HG03558 (cell line): Measurements from ENCODE around the gene APOBEC3B.
"Not testable (repeated sequence)": the region's sequence is repeated elsewhere in the genome, so short reads cannot be mapped to it uniquely, and the experiment has no call there.

Source experiments
- ATAC-seq: cut with Tn5 transposase; IDR thresholded peaks from one replicate; pipeline ENCODE4 v1.9.1; 2021; ENCODE audit warnings: moderate number of reproducible peaks; ENCODE audit not compliant: unreplicated experiment; ENCODE audit errors: extremely low read depth

The APOBEC3B gene

DNA sequence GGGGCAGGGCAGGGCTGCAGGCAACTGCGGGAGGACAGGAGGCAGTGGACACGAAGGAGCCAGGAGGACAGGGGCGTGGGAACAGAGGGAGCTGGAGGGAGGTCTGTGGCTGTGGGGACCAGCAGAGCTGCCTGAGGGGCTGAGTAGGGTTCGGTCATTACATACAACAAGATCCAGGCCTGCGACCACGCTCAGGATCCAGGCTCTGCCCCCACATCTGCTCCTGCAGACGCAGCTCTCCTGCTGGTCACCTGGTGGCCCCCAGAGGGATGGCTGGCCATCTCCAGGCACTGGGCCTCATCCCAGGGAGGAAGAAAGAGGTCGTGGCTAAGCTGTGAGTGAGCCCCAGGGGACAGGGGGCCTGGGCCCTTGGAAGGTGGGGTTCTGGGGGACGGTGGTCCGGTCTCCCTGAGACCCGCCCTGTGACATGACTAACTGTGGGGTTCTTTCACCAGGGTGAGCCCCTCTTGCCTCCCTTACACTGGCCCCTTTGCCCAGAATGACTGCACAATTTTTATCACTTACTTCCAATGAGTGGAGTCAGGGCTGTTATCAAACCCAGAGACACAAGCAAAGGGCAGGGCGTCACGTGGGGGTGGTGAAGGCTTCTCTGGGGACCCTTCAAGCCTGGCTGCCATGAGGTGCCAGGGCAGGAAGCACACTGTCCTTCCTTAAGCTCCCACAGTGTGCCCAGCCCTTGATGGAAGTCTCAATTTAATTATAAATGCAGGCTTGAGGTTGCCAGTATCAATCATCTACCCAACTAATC lies 31.4 kb upstream of the APOBEC3B start:
- no peak for ATAC-seq

- no peak for ATAC-seq
These were observed 30.4 kb upstream of the APOBEC3B start for GRCh38 chr22:38951734-38952133.

DNA sequence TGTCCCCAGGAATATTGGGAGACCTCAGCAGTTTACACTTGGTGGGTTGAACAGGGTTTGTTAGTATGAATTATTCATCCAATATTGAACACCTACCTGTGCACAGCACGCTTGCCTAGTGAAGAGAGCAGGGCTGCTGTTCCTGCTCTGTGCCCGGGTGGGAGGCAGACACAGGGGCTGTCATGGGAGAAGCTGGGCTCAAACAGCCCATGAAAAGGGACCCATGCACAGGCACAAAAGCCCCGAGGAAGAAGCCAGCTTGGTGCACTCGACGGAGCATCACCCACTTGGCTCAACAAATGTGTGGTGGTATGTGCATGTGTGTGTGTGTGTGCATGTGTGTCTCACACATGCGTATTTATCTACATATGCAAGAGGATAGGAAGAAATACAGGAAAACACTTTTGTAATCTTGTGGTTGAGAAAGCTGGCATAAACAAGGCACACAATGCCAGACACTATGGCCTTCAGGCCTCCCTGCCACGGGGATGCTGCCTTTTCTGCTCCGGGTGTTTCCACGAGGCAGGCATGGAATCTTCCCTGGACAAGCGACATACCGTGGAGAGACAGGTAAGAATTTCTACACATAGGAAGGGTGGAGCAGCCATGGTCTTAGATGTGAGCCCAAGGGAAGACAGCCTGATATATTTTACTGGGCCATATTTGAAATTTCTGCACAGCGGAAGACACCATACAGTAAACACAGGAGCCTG lies 29.7 kb upstream of the APOBEC3B start:
- no peak for ATAC-seq

GRCh38 chr22:38953091-38953490 lies 29.1 kb upstream of the APOBEC3B start:
- ATAC-seq = no peak

DNA sequence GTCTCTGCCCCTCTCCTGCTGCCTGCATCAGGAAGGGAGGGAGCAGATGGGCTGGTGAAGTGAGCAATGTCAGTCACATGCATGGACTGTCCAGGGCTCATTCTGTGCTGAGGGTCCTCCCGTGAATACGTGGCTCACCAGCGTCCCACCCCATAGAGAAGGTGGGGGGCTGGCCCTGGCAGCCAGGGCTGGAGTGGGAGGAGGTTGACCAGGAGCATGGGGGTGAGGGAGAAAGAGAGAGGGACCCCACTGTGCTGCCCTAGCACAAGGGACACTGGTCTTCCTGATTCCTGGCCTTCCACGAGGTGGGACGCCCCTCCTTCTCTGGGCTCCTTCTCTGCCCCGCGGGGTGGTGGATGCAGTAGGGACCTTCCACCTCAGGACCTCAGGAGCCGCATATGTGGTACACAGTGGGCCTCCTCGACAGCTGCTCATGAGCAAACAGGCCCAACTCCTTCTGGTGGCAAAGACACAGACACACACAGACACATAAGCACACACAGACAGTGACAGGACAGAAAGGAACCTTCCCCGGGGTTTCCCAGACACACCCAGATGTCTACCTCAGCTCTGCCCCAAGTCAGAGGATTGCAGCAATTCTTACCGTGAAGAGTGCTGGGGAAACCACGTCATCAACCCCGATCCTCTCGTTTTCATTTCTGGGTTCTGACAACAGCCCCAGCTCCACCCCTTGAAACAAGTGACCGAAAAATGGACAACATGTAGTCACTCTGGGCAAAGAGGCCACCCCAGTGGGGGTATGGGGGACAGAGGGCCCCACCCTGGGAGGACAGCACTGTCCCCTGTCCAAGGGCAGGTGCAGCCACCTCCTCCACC lies 28.4 kb upstream of the APOBEC3B start:
- ATAC-seq = no peak

DNA sequence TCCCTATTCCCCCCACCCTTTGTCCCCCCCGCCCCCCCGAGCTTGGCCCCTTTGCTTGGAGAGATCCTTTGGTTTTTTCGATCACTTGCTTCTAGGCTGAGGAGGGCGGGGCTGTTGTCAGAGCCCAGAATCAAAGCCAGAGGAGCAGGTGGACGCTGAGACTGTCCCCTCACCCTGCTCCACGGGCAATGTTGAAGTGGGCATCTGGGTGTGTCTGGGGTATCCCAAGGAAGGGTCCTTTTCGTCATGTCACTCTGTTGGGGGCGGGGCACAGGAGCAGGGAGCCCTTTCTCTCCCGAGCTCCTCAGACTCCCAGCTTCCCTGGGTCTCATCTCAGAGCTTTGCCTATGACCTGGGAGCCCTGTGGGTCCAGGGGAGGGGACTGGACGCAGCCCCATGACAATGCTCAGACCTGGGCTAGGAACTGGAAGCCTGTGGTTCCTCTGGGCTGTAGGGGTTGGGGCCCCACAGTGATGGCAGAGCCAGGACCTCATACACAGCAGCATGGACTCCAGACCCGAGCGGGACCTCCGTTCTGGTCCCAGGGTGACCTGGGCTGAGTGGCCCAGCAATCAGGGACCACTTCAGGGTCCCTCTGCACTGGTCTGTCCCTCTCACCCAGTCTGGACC lies 27.6 kb upstream of the APOBEC3B start:
- no peak for ATAC-seq

DNA sequence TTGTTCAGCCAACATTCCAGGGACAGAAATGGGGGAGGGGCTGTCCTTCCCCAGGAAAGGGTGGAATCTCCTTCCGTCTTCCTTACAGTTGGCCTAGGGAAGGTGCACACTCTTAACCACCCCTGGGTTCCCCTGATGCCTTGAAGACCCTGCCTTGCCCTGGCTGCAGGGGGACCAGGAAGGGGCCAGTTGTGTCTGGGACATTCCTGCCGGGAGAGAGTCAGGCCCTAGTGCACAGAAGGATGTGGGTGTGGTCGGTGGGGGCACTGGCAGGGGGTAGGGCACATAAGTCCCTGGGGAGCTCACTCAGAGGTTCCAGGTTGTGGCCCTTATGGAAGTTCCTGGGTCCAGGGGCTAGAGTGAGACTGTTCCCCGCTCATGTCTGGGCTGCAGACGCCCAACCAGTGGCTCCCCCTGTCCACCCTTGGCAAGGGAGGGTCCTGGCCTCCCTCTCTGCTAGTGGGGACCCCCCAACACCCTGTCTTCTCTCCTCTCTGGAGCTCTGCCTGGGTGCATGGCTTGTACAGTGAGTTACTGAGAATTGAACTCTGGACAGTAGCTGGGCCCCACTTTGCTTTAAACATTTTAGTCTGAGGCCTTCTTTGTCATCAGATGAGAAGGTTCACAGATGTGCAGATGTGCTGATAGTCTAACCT lies 26.8 kb upstream of the APOBEC3B start:
- no peak for ATAC-seq

DNA sequence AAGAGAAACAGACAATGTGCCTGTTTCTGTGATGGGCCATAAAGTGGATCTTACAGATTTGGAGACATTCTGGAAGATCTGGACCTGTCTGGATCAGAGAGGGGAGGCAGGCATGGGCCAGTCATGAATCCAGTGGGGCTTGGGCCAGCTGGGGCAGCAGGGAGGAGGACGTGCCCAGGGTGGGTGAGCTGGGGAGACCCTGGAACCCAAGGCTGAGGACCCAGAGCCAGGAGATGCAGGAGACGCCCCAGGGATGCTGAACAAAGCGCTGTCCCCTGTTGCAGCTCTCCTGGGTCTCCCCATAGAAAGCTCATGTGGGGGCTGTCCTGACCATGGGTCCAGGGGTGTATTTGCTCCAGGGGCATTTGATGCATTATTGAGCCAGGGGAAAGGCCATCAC lies 26.2 kb upstream of the APOBEC3B start:
- no peak for ATAC-seq

GRCh38 chr22:38956551-38956950 lies 25.6 kb upstream of the APOBEC3B start:
- no peak for ATAC-seq

DNA sequence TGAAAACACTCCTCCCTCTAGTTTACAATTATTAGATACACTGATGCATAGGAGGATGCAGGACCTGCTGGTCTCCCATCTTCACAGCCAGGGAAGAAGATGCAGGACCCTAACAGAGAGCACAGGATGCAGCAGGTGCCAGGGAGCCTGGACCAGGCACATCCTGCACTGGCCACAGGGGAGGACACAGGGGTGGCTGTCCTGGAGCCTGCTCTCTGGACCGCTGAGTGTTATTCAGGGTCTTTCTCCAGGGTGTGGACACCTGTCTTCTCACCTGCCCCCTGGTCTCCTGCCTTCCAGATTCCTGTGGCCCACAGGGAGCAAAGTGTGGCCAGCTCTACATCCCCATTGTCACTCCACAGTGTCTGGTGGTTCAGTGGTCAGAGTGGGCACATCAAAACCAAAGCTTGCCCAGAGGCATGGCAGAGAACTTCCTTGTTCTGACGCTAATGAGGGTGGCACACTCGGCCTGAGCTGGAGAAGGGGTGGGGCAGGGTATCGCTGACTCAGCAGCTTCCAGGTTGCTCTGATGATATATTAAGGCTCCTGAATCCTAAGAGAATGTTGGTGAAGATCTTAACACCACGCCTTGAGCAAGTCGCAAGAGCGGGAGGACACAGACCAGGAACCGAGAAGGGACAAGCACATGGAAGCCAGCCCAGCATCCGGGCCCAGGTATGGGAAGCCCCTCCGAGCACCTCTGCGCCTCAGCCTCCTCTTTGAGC lies 24.9 kb upstream of the APOBEC3B start, which contains the start of gene APOBEC3A:
TSS of gene APOBEC3A (plus strand) at position 564 of the 725 bp plus-strand sequence. CDS start at position 647, 83 bp downstream.
- ATAC-seq = no peak

DNA sequence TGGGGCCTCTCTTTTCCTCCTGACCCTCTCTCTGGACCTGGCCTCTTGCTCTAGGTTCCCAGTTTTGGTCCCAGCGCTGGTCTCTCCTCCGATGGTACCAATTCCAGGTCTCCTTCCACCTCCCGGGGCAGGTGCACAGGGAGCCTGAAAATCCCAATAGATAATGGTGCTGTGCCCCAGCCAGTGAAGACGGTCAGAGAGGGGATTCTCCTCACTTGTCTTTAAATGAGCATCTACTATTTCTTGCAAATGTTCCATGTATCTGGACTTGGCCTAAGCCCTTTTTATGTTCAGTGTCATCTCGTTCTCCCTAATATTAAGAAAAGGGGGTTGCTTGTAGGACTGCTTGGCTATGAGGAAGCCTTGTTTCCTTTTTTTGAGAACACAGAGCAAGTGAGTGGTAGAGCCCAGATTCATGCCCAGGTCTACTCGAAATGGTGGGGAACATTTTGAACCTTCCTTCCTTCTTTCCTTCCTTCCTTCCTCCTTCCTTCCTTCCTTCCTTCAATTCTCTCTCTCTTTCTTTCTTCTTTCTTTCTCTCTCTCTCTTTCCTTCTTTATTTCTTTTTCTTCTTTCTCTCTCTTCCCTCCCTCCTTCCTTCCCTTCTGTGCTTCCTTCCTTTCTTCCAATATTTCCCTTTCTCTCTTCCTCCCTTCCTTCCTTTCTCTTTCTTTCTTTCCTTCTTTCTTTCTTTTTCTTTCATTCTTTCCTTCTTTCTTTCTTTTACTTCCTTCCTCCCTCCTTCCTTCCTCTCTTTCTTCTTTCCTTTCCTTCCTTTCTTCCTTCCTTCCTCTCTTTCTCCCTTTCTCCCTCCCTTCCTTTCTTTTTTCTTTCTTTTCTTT lies 24.1 kb upstream of the APOBEC3B start:
- ATAC-seq = no peak

DNA sequence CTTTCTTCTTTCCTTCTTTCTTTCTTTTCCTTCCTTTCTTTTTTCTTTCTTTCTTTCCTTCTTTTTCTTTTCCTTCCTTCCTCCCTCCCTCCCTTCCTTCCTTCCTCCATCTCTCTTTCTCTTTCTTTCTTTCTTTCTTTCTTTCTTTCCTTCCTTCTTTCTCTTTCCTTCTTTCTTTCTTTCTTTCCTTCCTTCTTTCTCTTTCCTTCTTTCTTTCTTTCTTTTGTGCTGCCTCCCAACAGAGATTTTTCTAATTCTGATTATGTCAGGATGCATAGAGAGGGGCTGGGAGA lies 23.6 kb upstream of the APOBEC3B start:
- ATAC-seq = not testable (repeated sequence)

GRCh38 chr22:38959590-38959989 lies 22.6 kb upstream of the APOBEC3B start:
- no peak for ATAC-seq

DNA sequence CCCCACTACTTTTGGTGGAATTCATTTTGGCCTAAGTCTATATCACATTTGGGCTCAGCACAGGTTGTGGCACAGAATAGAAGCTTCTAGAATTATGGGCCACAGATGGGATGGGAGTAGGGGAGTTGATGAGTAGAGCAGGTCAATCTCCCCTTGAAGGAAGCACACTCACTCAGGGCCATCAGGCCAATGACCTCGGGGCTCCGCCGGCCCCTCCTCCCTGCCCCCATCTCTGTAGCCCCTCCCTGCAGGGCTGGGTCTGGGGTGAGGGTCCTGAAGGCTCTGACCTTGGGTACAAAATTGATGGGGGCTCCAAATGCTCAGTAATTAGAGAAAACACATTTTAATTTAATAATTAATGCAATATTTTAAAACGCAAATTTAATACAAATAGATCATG lies 21.5 kb upstream of the APOBEC3B start:
- not testable (repeated sequence) for ATAC-seq

DNA sequence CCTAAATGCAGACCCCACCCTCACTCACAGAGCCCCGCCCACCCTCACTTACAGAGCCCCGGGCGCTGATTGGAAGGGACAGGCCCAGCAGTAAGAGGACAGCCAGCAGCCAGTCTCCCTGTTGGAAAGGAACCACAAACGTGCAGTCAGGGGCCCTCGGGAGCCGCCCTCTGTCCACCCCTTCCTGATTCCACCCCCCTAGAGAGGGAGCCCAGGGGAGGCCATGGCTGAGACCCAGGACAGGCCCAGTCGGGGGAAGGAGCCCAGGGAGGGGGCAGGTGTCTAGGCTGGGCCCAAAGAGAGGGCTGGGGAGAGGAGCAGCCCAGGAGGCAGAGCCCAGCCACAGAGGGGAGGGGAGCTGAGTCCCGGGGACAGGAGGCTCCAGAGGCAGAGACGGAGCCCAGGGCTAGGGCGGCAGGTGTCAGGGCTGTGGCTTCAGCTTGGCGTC lies 18.8 kb upstream of the APOBEC3B start:
- ATAC-seq = not testable (repeated sequence)

GRCh38 chr22:38963872-38964271 lies 18.3 kb upstream of the APOBEC3B start:
- ATAC-seq = no peak

DNA sequence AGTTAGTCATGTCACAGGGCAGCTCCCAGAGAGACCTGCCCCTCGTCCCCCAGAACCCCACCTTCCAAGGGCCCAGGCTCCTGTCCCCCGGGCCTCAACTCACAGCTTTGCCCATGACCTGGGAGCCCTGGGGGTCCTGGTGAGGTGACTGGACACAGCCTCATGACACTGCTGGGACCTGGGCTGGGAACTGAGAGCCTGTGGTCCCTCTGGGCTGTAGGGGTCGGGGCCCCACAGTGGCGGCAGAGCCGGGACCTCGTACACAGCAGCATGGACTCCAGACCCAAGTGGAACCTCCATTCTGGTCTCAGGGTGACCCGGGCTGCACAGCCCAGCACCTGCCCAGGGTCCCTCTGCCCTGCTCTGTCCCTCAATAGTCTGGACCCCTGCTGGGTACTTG lies 17.8 kb upstream of the APOBEC3B start:
- no peak for ATAC-seq

- ATAC-seq = no peak
These were observed 17.2 kb upstream of the APOBEC3B start for GRCh38 chr22:38964989-38965388.
